Mucosa of descending colon (tissue), 3 donors: ENCODE data around the gene ADGRD1. TPM values are rescaled to one million over a fixed set of nuclear protein-coding genes. Genes with fewer than 3 reads are reported as not detected.

Source experiments
- ATAC-seq: fragments of 200-7000 bp; cut with Tn5 transposase; one replicate; pipeline ENCODE4 v1.9.1; 2020; ENCODE audit warnings: mild to moderate bottlenecking, moderate library complexity
- DNase-seq, 3 donors: peaks; one replicate each; pipeline ENCODE4 v3.0.0-alpha.2; 2020
- H3K36me3 ChIP-seq: fragments of 200-600 bp; one replicate; pipeline ENCODE4 v1.8.0; 2021; ENCODE audit warnings: low read depth, mild to moderate bottlenecking
- H3K4me1 ChIP-seq: fragments of 200-600 bp; one replicate; pipeline ENCODE4 v1.8.0; 2021; ENCODE audit warnings: low read depth, mild to moderate bottlenecking
- H3K4me3 ChIP-seq: fragments of 200-600 bp; one replicate; pipeline ENCODE4 v1.8.0; 2021; ENCODE audit warnings: mild to moderate bottlenecking
- H3K9me3 ChIP-seq: fragments of 200-600 bp; one replicate; pipeline ENCODE4 v1.8.0; 2021; ENCODE audit warnings: mild to moderate bottlenecking
- CTCF ChIP-seq: fragments of 200-600 bp; IDR thresholded peaks from one replicate; pipeline ENCODE4 v1.8.0; 2022; ENCODE audit warnings: antibody characterized with exemption, mild to moderate bottlenecking
- intact Hi-C, 2 donors: fragments of 100-400 bp; cut with DNase I in 1 of 2; cut with micrococcal nuclease in 1 of 2; formaldehyde crosslinking; loops; one replicate each; pipeline versions ENCODE4 v1.11.0 to v1.11.1; 2022; cut with DNase I, micrococcal nuclease
- total RNA-seq, 3 donors: library from RNA; stranded (reverse); fragmentation: NEBNext Ultra II Directional in 2 of 3; extraction: Animal tissue kit (Norgen Biotek cat#: 25700) in 2 of 3; gene quantifications; one replicate each; pipeline versions ENCODE4 v1.2.1 to v1.2.4, GENCODE V29; 2021 to 2023
- donor health status: DM: no; HTN: no; CAD: no; lungs with moderate emphysema.
- donor health status: DM: no; HTN: no; CAD: no.
- donor health status: DM: no; HTN: yes; CAD: no.

The ADGRD1 gene
- total RNA-seq, 3 donors from 2014 or later, result 2.6 to 18.4 (median 12.9) TPM

- intact Hi-C loops, result no loop called here
- no peak for DNase-seq
- Histone ChIP-seq H3K9me3 (no peaks in the 10 kb centered on the region), H3K36me3 (no peaks in the 10 kb centered on the region), H3K4me3 (no peak overlapping the region), H3K4me1 (no peaks in the 10 kb centered on the region)
- ATAC-seq, result no peak
- no peak for TF ChIP-seq CTCF
These were observed 13.9 kb downstream of the ADGRD1 start for GRCh38 chr12:130967636-130968035.

- no peak for DNase-seq
- ATAC-seq, result no peak
- no peaks in the 10 kb centered on the region for H3K9me3 ChIP-seq
- no peak overlapping the region for H3K4me3 ChIP-seq
- TF ChIP-seq CTCF, result no peak
- intact Hi-C loops, result no loop called here
- H3K4me1 ChIP-seq, result no peaks in the 10 kb centered on the region
- no peaks in the 10 kb centered on the region for H3K36me3 ChIP-seq
These were observed 14.9 kb downstream of the ADGRD1 start for GRCh38 chr12:130968611-130969010.

GRCh38 chr12:130969223-130969622 lies 15.5 kb downstream of the ADGRD1 start:
- TF ChIP-seq CTCF, result no peak
- Histone ChIP-seq H3K36me3 (no peaks in the 10 kb centered on the region), H3K4me1 (no peaks in the 10 kb centered on the region), H3K9me3 (no peaks in the 10 kb centered on the region), H3K4me3 (no peak overlapping the region)
- intact Hi-C loops, result no loop called here
- DNase-seq (no peak), ATAC-seq (no peak)

- intact Hi-C loops, result no loop called here
- ATAC-seq (no peak), DNase-seq (no peak)
- H3K4me1 ChIP-seq, result no peaks in the 10 kb centered on the region
- no peaks in the 10 kb centered on the region for H3K36me3 ChIP-seq
- H3K4me3 ChIP-seq, result no peak overlapping the region
- no peak for TF ChIP-seq CTCF
- H3K9me3 ChIP-seq, result no peaks in the 10 kb centered on the region
These were observed 16.6 kb downstream of the ADGRD1 start for GRCh38 chr12:130970165-130970907.

- Histone ChIP-seq H3K4me3 (no peak overlapping the region), H3K4me1 (no peaks in the 10 kb centered on the region), H3K36me3 (no peaks in the 10 kb centered on the region), H3K9me3 (no peaks in the 10 kb centered on the region)
- no peak for DNase-seq
- intact Hi-C loops, result no loop called here
- TF ChIP-seq CTCF, result no peak
- no peak for ATAC-seq
These were observed 17.2 kb downstream of the ADGRD1 start for GRCh38 chr12:130970908-130971233.
